ENCODE measurements around the gene ZNF653. TPM values are rescaled to one million over a fixed set of nuclear protein-coding genes. Genes with fewer than 3 reads are reported as not detected.

Gene ZNF653
- total RNA-seq, 2 experiments from 2014 or later, result 15.6 to 16.5 TPM

DNA sequence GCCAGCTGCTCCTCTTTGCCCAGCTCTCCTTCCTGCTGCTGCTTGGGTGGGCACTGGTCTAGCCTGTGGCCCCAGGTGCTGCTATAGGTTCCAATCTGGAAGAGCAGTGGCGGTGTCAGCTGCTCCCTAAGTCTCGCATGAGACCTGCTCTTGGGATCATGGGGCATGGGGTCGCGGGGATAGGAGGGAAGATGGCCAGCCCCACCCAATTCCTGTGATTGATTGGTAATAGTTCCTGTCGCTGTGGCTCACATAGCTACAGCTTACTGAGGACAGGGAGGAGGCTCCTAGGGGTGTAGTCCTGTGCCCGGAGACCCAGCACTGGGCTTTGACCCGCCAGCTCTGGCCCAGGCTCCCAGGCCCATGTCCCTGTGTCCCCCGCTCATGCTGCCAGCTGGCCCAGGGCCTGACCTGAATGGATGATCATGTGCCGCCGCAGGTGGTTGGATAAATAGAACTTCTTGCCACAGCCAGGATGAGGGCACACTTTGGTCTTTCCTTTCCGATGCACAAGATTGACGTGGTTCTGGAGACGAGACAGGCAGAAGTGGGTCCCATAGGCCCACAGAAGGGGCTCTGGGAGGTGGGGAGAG is 20.3 kb downstream of the ZNF653 start:
- ChIA-PET POLR2A (interaction anchor here (0.5 to 1.5 kb wide), 2 partner anchors 104 to 132 kb away, joined by 3 to 5 read pairs; no protein-coding TSS in a partner anchor), CTCF (interaction anchor here (0.7 to 1.1 kb wide), 2 partner anchors 11 to 47 kb away, joined by 3 read pairs; no protein-coding TSS in a partner anchor)
- peaks cover 11% of the 10 kb centered on the region for H3K36me3 Mint-ChIP-seq (ENCODE audit: low read depth)
- DNase-seq, result no peak
- H3K4me3 Mint-ChIP-seq, result no peak overlapping the region
- H3K9me3 Mint-ChIP-seq, result no peaks in the 10 kb centered on the region
- peaks cover 12% of the 10 kb centered on the region for H3K27me3 Mint-ChIP-seq
- H3K27ac Mint-ChIP-seq, result no peak overlapping the region
- peaks cover 25% of the 10 kb centered on the region for H3K4me1 Mint-ChIP-seq

- DNase-seq, result no peak
- H3K4me3 Mint-ChIP-seq, result peak overlapping the region; percentile 39
Measured at GRCh38 chr19:11483366-11484111, 22.1 kb downstream of the ZNF653 start.

GRCh38 chr19:11482384-11483050 is 23.1 kb downstream of the ZNF653 start:
- H3K4me3 Mint-ChIP-seq, result peak overlapping the region; percentile 64
- POLR2A ChIA-PET, result interaction anchor here (0.9 to 2.7 kb wide), 16 partner anchors 11 to 327 kb away, joined by 3 to 25 read pairs (median 4); partner anchors contain the start of genes ELOF1, SPC24, SWSAP1 and ZNF653
- H3K27me3 Mint-ChIP-seq, result peaks cover 29% of the 10 kb centered on the region
- peaks cover 9% of the 10 kb centered on the region for H3K36me3 Mint-ChIP-seq (ENCODE audit: low read depth)
- H3K4me1 Mint-ChIP-seq, result peaks cover 30% of the 10 kb centered on the region
- CTCF ChIA-PET, result interaction anchor here (0.6 to 2.9 kb wide), 40 partner anchors 10 to 1563 kb away, joined by 3 to 45 read pairs (median 4); partner anchors contain the start of genes ECSIT, ELOF1, EPOR and ODAD3
- H3K9me3 Mint-ChIP-seq, result no peaks in the 10 kb centered on the region
- peak; percentile 90 for DNase-seq
- peak overlapping the region; percentile 47 for H3K27ac Mint-ChIP-seq

More at GRCh38 chr19:11483366-11484111, 22.1 kb downstream of the ZNF653 start:
- ChIA-PET CTCF (interaction anchor here (0.6 to 2.9 kb wide), 29 partner anchors 10 to 1564 kb away, joined by 3 to 45 read pairs (median 4); partner anchors contain the start of genes ECSIT, ELOF1, EPOR and ODAD3), POLR2A (interaction anchor here (0.9 to 2.7 kb wide), 15 partner anchors 10 to 328 kb away, joined by 3 to 25 read pairs (median 3); partner anchors contain the start of genes ELOF1, SPC24, SWSAP1 and ZNF653)
- Mint-ChIP-seq H3K4me1 (peaks cover 30% of the 10 kb centered on the region), H3K27me3 (peaks cover 20% of the 10 kb centered on the region), H3K9me3 (no peaks in the 10 kb centered on the region), H3K36me3 (ENCODE audit: low read depth) (peaks cover 9% of the 10 kb centered on the region), H3K27ac (no peak overlapping the region)

- H3K9me3 Mint-ChIP-seq, result no peaks in the 10 kb centered on the region
- peak; percentile 77 for DNase-seq
- H3K4me1 Mint-ChIP-seq, result peaks cover 30% of the 10 kb centered on the region
- H3K4me3 Mint-ChIP-seq, result peak overlapping the region; percentile 64
- CTCF ChIA-PET, result interaction anchor here (0.8 to 2.9 kb wide), 30 partner anchors 11 to 356 kb away, joined by 3 to 45 read pairs (median 4); partner anchors contain the start of genes ECSIT, EPOR, ODAD3 and PRKCSH
- H3K27me3 Mint-ChIP-seq, result peaks cover 35% of the 10 kb centered on the region
- POLR2A ChIA-PET, result interaction anchor here (1.1 to 2.7 kb wide), 9 partner anchors 19 to 327 kb away, joined by 3 to 25 read pairs (median 4); partner anchors contain the start of genes SWSAP1 and ZNF653
- H3K36me3 Mint-ChIP-seq (ENCODE audit: low read depth), result peaks cover 9% of the 10 kb centered on the region
- peak overlapping the region; percentile 47 for H3K27ac Mint-ChIP-seq
Measured at GRCh38 chr19:11481534-11482383, 23.9 kb downstream of the ZNF653 start.

- H3K4me1 Mint-ChIP-seq, result peaks cover 30% of the 10 kb centered on the region
- CTCF ChIA-PET, result interaction anchor here (2.9 kb wide), 1 partner anchor 99 kb away, joined by 45 read pairs; no protein-coding TSS in a partner anchor
- H3K9me3 Mint-ChIP-seq, result no peaks in the 10 kb centered on the region
- no peak for DNase-seq
- no peak within 1 kb of the TSS for H3K4me3 Mint-ChIP-seq
- H3K27me3 Mint-ChIP-seq, result peaks cover 38% of the 10 kb centered on the region
- POLR2A ChIA-PET, result interaction anchor here (1.4 to 2.7 kb wide), 2 partner anchors 100 to 326 kb away, joined by 3 to 25 read pairs; no protein-coding TSS in a partner anchor
- no peak within 1 kb of the TSS for H3K27ac Mint-ChIP-seq
- peaks cover 9% of the 10 kb centered on the region for H3K36me3 Mint-ChIP-seq (ENCODE audit: low read depth)
Measured at GRCh38 chr19:11480715-11481533, 24.7 kb downstream of the ZNF653 start, which contains the start of gene ELAVL3. Gene ELAVL3, minus strand, starts transcription at chr19:11481046. Its CDS starts 438 bp downstream, at chr19:11480608.

DNA sequence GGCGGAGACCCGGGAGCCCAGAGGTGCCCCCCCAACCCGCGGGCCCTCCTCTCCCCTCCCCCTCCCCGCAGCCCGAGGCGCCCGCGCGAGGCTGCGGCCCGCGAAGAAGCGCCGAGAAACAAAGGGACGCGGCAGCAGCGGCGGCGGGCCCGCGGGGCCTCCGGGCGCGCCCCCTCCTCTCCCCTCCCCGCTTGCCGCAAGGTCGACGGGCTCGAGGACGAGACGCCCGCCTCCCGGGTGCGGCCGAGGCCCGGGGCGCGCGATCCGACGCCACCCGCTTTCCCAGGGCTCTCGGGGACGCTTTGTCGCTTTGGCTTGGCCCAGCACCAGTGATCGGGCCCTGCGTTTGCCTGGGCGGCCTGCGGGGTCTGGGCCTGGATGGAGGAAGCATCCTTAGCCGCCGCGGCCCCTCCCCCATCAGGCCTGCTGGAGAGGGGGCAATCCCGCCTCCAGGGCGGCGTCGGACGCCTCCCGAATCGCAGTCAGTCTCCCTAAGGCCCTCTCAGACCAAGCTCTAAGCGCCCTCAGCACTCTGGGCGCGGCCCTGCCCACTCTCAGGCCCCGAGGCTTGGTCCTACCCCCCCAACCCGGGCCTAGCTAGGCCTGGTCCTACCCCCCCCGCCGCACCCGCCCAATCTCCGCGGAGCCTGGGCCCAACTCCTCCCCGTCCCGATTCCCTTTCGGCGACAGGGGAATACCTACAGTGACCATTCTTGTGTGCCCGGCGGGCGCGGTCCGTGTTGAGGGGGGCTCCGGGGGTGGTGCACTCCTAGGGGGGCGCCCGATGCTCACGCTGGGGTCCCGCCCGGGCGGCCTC is 25.5 kb downstream of the ZNF653 start:
- no peak overlapping the region for H3K4me3 Mint-ChIP-seq

DNA sequence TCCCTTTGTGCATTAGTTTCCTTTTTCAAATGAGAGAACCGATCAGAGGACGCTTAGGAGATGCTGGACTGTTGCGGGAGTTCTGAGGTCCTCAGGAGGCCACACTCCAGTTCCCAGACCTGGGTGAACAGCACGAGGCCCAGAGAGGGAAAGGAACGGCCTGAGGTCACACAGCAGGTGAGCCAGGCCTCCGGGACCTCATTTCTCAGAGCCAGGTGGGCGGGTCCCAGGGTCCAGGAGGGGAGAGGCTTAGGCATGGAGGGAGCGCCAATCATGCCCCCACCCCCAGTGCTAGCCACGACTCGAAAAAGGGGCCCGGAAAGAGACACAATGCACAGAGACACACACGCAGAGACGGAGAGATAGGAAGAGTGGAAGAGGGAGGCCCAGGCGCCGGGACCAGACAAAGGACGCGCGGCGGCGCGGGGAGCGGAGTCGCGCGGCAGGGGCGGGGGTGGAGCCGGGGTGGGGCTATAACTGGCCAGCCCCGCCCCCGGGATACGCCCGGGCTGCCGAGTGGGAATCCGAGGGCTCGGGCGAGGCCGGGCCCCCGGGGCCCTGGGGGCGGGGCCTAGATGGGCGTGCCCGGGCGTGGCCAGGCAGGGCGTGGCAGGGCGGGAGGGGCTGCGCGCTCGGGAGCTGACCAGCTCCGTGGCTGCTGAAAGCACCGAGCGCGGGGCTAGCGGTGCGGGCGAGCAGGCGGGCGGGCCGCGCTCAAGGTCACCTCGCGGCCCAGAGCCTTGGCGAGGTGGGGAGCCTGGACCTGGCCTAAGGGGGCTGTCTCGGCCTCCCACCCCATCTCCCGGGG is 26.3 kb downstream of the ZNF653 start:
- CTCF ChIA-PET, result no interaction called here

More for the DNA sequence above, 25.5 kb downstream of the ZNF653 start:
- no peak for DNase-seq
- Mint-ChIP-seq H3K9me3 (no peaks in the 10 kb centered on the region), H3K36me3 (ENCODE audit: low read depth) (peaks cover 9% of the 10 kb centered on the region), H3K4me1 (peaks cover 29% of the 10 kb centered on the region), H3K27me3 (peaks cover 38% of the 10 kb centered on the region), H3K27ac (no peak overlapping the region)
- CTCF ChIA-PET, result no interaction called here
- POLR2A ChIA-PET, result interaction anchor here (1.4 kb wide), 1 partner anchor 325 kb away, joined by 3 read pairs; no protein-coding TSS in a partner anchor

DNA sequence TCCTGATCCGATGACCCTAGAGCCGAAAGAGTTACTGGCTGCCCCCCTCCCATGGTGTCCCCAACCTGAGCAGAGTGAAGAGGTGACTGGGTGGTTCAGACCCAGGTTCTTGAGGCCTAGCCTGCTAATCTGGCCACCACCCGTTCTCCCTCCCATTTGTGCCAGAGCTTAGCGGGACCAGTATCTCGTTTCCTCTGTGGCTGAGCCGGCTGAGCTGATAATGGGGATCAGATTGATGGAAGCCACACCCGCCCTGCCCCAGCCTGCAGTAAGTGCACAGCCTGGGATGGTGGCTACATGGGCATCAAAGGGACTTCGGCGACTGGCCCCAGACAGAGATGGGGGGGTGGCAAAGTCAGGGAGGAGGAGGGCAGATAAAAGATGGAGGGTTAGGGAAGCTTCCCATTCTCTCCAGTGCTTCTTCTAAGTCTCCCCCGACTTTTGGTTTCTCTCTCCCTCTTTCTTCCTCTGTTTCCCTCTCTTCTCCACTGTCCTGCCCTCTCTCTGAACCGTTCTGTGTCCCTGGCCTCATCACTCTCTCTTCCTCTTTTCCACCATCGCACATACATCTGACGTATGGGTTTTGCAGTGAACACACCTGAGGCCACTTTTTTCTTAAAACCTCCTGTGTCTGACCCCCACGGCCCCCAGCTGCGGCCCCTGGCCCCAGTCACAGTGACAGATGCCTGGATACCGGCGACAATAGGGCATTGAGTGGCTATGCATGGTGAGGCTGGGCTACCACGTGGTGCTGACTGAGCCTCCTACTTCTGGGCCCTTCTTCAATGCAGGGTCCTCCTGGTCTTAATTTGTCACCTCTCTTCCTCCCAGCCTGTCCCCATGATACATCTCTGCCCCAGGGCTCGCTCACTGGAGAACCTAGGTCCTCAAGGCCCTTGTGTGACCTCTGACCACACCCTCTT is 27.2 kb downstream of the ZNF653 start:
- peaks cover 25% of the 10 kb centered on the region for H3K4me1 Mint-ChIP-seq
- H3K27ac Mint-ChIP-seq, result no peak overlapping the region
- DNase-seq, result no peak
- peaks cover 40% of the 10 kb centered on the region for H3K27me3 Mint-ChIP-seq
- CTCF ChIA-PET, result no interaction called here
- no peaks in the 10 kb centered on the region for H3K9me3 Mint-ChIP-seq
- POLR2A ChIA-PET, result no interaction called here
- H3K36me3 Mint-ChIP-seq (ENCODE audit: low read depth), result peaks cover 5% of the 10 kb centered on the region
- H3K4me3 Mint-ChIP-seq, result no peak overlapping the region

More for the DNA sequence above, 26.3 kb downstream of the ZNF653 start:
- H3K36me3 Mint-ChIP-seq (ENCODE audit: low read depth), result peaks cover 9% of the 10 kb centered on the region
- H3K27me3 Mint-ChIP-seq, result peaks cover 38% of the 10 kb centered on the region
- peak; percentile 45 for DNase-seq
- POLR2A ChIA-PET, result no interaction called here
- no peak overlapping the region for H3K27ac Mint-ChIP-seq
- no peaks in the 10 kb centered on the region for H3K9me3 Mint-ChIP-seq
- H3K4me3 Mint-ChIP-seq, result no peak overlapping the region
- H3K4me1 Mint-ChIP-seq, result peaks cover 28% of the 10 kb centered on the region

GRCh38 chr19:11475861-11476260 is 29.8 kb downstream of the ZNF653 start:
- peaks cover 5% of the 10 kb centered on the region for H3K4me1 Mint-ChIP-seq
- ChIA-PET CTCF (no interaction called here), POLR2A (no interaction called here)
- no peaks in the 10 kb centered on the region for H3K9me3 Mint-ChIP-seq
- peaks cover 2% of the 10 kb centered on the region for H3K36me3 Mint-ChIP-seq (ENCODE audit: low read depth)
- peaks cover 35% of the 10 kb centered on the region for H3K27me3 Mint-ChIP-seq
- no peak for DNase-seq
- H3K4me3 Mint-ChIP-seq, result no peak overlapping the region
- H3K27ac Mint-ChIP-seq, result no peak overlapping the region

All from activated CD4-positive, alpha-beta memory T cell treated with anti-CD3 and anti-CD28 coated beads, Interleukin-2, amount 10 ng/mL, durations not matched to agents 7 days and 5 days (primary cell).